ENCODE results near the gene SRRT.

DNA sequence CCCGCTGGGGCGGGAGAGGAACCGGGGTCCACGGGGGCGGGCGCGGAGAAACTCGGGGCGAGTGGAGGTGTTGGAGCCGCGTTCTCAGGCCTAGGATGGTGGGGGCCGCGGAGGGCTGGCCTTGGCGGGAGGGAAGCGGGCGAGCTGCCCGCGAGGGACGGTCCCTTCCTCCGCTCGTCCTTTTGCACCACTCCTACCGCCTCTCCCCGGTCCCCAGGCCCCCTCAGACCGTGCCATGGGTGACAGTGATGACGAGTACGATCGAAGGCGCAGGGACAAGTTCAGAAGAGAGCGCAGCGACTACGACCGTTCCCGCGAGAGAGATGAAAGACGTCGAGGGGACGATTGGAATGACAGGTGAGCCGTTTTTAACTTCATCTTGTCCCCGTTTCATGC lies 451 bp downstream of the SRRT start:
- no peak for TF ChIP-seq CTCF (IDR thresholded peaks at IDR 0.05)
- TF ChIP-seq EP300 (IDR thresholded peaks at IDR 0.05): no peak

All from tibial nerve (tissue), 4 donors.